ENCODE measurements around the gene ARHGAP44.
A peak's percentile ranks its signal among the peaks of the same experiment; 100 is the strongest.

Gene ARHGAP44

DNA sequence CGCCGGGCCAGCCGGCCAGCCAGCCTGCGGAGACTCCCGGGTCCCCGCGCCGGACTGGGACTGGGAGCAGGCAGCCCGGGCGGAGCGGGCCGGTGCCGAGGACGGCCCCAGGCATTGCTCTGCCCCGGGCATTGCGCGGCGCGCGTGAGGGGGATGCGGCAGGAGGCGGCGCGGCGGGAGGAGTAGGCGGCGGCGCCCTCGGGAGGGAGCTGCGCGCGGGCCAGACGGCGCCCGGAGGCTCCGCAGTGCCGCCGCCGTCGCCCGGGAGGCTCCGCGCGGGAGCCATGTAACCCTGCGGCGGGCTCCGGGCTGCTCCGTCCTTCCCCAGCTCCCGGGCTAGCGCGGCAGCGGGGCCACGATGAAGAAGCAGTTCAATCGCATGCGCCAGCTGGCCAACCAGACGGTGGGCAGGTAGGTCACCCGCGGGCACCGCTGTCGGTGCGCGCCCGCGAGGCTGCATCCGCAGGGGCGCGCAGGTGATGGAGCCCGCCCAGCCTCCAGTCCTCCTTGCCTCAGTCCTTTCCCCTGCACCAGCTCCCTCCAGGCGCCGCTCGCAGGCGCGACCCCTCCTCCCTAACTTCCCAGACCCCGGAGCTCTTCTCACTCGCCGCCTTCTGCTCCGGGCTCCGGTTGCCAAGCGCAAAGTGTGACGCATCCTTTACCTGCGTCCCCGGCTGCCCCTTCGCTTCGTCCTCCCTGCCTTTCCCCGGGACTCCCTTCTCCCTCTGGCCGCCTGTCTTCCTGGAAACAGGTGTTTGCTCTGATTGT, at the start of gene ARHGAP44:
ARHGAP44 (plus strand) TSS at position 18 of the 768 bp plus-strand sequence; CDS start at position 359, 341 bp downstream.
- Mint-ChIP-seq H3K4me1 (peaks cover 9% of the 10 kb centered on the region), H3K27ac (no peak within 1 kb of the TSS), H3K4me3 (peak within 1 kb of the TSS; percentile 95), H3K36me3 (no peaks in the 10 kb centered on the region), H3K27me3 (peaks cover 15% of the 10 kb centered on the region), H3K9me3 (no peaks in the 10 kb centered on the region)
- peak; percentile 85 for ATAC-seq (ENCODE audit: low read depth)
- DNase-seq (ENCODE audit: low spot score in 2 of 2) = peak; percentile 35 to 55

GRCh38 chr17:12739500-12739899, 49.8 kb upstream of the ARHGAP44 start:
- H3K36me3 Mint-ChIP-seq = no peaks in the 10 kb centered on the region
- peaks cover 7% of the 10 kb centered on the region for H3K27me3 Mint-ChIP-seq
- ATAC-seq (ENCODE audit: low read depth) (no peak), DNase-seq (ENCODE audit: low spot score in 2 of 2) (no peak)
- H3K27ac Mint-ChIP-seq = no peak overlapping the region
- H3K9me3 Mint-ChIP-seq = no peaks in the 10 kb centered on the region
- no peak overlapping the region for H3K4me3 Mint-ChIP-seq
- no peaks in the 10 kb centered on the region for H3K4me1 Mint-ChIP-seq

GRCh38 chr17:12743046-12743445, 46.3 kb upstream of the ARHGAP44 start:
- DNase-seq (ENCODE audit: low spot score in 2 of 2) = no peak
- no peaks in the 10 kb centered on the region for H3K9me3 Mint-ChIP-seq

DNA sequence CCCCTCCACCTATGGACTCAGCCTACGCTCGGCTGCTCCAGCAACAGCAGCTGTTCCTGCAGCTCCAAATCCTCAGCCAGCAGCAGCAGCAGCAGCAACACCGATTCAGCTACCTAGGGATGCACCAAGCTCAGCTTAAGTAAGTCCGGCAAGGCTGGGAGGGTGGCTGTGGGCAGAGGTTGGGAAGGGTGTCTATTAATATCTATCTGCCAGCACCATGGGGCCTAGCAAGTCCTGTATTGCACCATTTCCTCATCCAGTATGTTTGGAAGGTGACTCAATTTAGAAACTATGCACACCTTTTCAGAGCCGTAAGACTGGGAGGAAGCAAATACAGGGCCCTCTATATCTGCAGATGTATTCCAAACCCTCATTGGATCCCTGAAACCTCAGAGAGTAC, 45.0 kb upstream of the ARHGAP44 start:
- no peak overlapping the region for H3K4me3 Mint-ChIP-seq
- H3K36me3 Mint-ChIP-seq = no peaks in the 10 kb centered on the region
- H3K27ac Mint-ChIP-seq = no peak overlapping the region
- no peaks in the 10 kb centered on the region for H3K4me1 Mint-ChIP-seq
- no peaks in the 10 kb centered on the region for H3K9me3 Mint-ChIP-seq
- ATAC-seq (ENCODE audit: low read depth) (no peak), DNase-seq (ENCODE audit: low spot score in 2 of 2) (no peak)
- H3K27me3 Mint-ChIP-seq = peaks cover 15% of the 10 kb centered on the region

More at GRCh38 chr17:12743046-12743445, 46.3 kb upstream of the ARHGAP44 start:
- no peak for ATAC-seq (ENCODE audit: low read depth)
- H3K27ac Mint-ChIP-seq = no peak overlapping the region
- H3K36me3 Mint-ChIP-seq = no peaks in the 10 kb centered on the region
- H3K4me1 Mint-ChIP-seq = no peaks in the 10 kb centered on the region
- peaks cover 15% of the 10 kb centered on the region for H3K27me3 Mint-ChIP-seq
- no peak overlapping the region for H3K4me3 Mint-ChIP-seq

- no peaks in the 10 kb centered on the region for H3K9me3 Mint-ChIP-seq
- H3K4me3 Mint-ChIP-seq = no peak overlapping the region
- H3K36me3 Mint-ChIP-seq = no peaks in the 10 kb centered on the region
- DNase-seq (ENCODE audit: low spot score in 2 of 2) = no peak
- no peak overlapping the region for H3K27ac Mint-ChIP-seq
- ATAC-seq (ENCODE audit: low read depth) = no peak
- H3K27me3 Mint-ChIP-seq = peaks cover 15% of the 10 kb centered on the region
- H3K4me1 Mint-ChIP-seq = no peaks in the 10 kb centered on the region
These were observed 44.5 kb upstream of the ARHGAP44 start for GRCh38 chr17:12744786-12745185.

DNA sequence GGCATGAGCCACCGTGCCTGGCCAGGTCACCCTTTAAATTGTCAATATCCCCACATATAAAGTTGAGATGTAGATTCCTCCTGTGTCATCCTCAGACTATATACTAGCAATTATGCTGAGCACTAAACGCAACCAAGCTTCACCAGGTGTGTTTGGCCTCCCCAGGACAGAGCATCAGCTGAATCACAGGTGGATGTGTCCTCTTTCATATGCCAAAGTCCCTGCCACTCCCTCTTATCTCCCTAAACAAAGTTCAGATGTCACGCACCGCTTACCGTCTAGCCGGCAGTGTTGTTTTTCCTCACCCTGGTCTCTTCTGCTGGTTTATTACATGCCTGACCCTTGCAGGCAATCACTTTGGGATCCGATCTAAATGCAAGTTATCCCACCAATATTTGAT, 43.8 kb upstream of the ARHGAP44 start:
- no peak for DNase-seq (ENCODE audit: low spot score in 2 of 2)
- no peaks in the 10 kb centered on the region for H3K36me3 Mint-ChIP-seq
- no peaks in the 10 kb centered on the region for H3K4me1 Mint-ChIP-seq
- H3K9me3 Mint-ChIP-seq = no peaks in the 10 kb centered on the region
- ATAC-seq (ENCODE audit: low read depth) = no peak
- no peak overlapping the region for H3K4me3 Mint-ChIP-seq
- H3K27me3 Mint-ChIP-seq = peaks cover 12% of the 10 kb centered on the region
- no peak overlapping the region for H3K27ac Mint-ChIP-seq

GRCh38 chr17:12756786-12757185, 32.5 kb upstream of the ARHGAP44 start:
- no peak for ATAC-seq (ENCODE audit: low read depth)
- Mint-ChIP-seq H3K27ac (no peak overlapping the region), H3K9me3 (no peaks in the 10 kb centered on the region), H3K27me3 (peaks cover 7% of the 10 kb centered on the region), H3K36me3 (no peaks in the 10 kb centered on the region), H3K4me3 (no peak overlapping the region), H3K4me1 (no peaks in the 10 kb centered on the region)
- DNase-seq (ENCODE audit: low spot score in 2 of 2) = no peak

DNA sequence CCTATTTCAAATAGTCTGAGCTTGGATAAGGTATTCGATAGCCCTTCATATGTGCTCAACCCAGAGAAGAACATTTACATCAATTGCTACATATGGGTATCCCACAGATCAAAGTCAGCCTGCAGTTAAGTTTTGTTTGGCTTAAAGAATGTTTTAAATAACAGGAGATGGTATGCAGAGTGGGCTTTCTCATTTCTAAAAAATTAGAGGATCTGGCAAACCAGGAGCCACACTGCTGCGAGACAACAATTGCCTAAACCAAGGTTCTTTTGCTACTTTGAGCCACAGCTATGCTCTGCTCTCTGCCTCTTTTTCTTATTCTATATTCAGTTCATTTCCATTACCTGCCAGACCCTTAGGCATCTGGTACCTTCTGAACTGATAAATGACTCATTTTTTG, 30.2 kb upstream of the ARHGAP44 start:
- Mint-ChIP-seq H3K36me3 (no peaks in the 10 kb centered on the region), H3K27me3 (no peaks in the 10 kb centered on the region), H3K4me1 (no peaks in the 10 kb centered on the region), H3K27ac (no peak overlapping the region), H3K9me3 (no peaks in the 10 kb centered on the region), H3K4me3 (no peak overlapping the region)
- no peak for ATAC-seq (ENCODE audit: low read depth)
- no peak for DNase-seq (ENCODE audit: low spot score in 2 of 2)

GRCh38 chr17:12765548-12765947, 23.8 kb upstream of the ARHGAP44 start:
- ATAC-seq (ENCODE audit: low read depth) = no peak
- H3K27me3 Mint-ChIP-seq = peaks cover 7% of the 10 kb centered on the region
- DNase-seq (ENCODE audit: low spot score in 2 of 2) = no peak
- H3K36me3 Mint-ChIP-seq = peaks cover 3% of the 10 kb centered on the region
- no peak overlapping the region for H3K27ac Mint-ChIP-seq
- no peak overlapping the region for H3K4me3 Mint-ChIP-seq
- peaks cover 2% of the 10 kb centered on the region for H3K9me3 Mint-ChIP-seq
- H3K4me1 Mint-ChIP-seq = no peaks in the 10 kb centered on the region

GRCh38 chr17:12768255-12768654, 21.0 kb upstream of the ARHGAP44 start:
- no peak for ATAC-seq (ENCODE audit: low read depth)
- H3K4me1 Mint-ChIP-seq = no peaks in the 10 kb centered on the region

GRCh38 chr17:12769981-12770380, 19.3 kb upstream of the ARHGAP44 start:
- ATAC-seq (ENCODE audit: low read depth) (no peak), DNase-seq (ENCODE audit: low spot score in 2 of 2) (no peak)
- no peak overlapping the region for H3K27ac Mint-ChIP-seq
- H3K27me3 Mint-ChIP-seq = peaks cover 7% of the 10 kb centered on the region
- peaks cover 2% of the 10 kb centered on the region for H3K9me3 Mint-ChIP-seq
- no peaks in the 10 kb centered on the region for H3K4me1 Mint-ChIP-seq
- H3K36me3 Mint-ChIP-seq = peaks cover 3% of the 10 kb centered on the region
- no peak overlapping the region for H3K4me3 Mint-ChIP-seq

More at GRCh38 chr17:12768255-12768654, 21.0 kb upstream of the ARHGAP44 start:
- Mint-ChIP-seq H3K4me3 (no peak overlapping the region), H3K36me3 (peaks cover 3% of the 10 kb centered on the region), H3K9me3 (peaks cover 2% of the 10 kb centered on the region), H3K27ac (no peak overlapping the region), H3K27me3 (peaks cover 7% of the 10 kb centered on the region)
- DNase-seq (ENCODE audit: low spot score in 2 of 2) = no peak

- H3K4me1 Mint-ChIP-seq = no peaks in the 10 kb centered on the region
- ATAC-seq (ENCODE audit: low read depth) = peak; percentile 70
- peaks cover 2% of the 10 kb centered on the region for H3K9me3 Mint-ChIP-seq
These were observed 16.1 kb upstream of the ARHGAP44 start for GRCh38 chr17:12773153-12773552.

DNA sequence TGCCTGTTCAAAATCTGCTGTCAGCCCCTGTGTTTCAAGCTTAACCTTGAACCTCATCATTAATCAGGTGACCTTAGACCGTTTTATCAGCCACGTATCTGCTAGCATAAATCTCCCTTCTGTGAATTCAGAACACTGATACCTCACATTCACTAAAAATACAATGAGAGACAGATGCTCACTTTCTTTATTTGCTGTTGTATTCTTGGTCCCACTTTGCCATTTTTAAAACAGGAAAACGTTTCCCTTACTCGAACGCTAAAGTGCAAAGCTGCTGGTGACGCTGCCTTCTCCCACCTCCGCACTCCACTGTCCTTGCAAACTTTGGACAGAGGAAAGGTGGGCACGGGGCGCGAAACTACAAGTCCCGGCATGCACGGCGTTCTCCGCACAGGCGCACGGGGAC, 220 bp upstream of the ARHGAP44 start:
- Mint-ChIP-seq H3K4me3 (peak overlapping the region; percentile 80), H3K36me3 (no peaks in the 10 kb centered on the region), H3K4me1 (peaks cover 9% of the 10 kb centered on the region), H3K27me3 (peaks cover 15% of the 10 kb centered on the region), H3K27ac (no peak overlapping the region), H3K9me3 (no peaks in the 10 kb centered on the region)
- DNase-seq (ENCODE audit: low spot score in 2 of 2) = no peak
- peak; percentile 78 for ATAC-seq (ENCODE audit: low read depth)

More at GRCh38 chr17:12773153-12773552, 16.1 kb upstream of the ARHGAP44 start:
- Mint-ChIP-seq H3K27me3 (peaks cover 4% of the 10 kb centered on the region), H3K27ac (no peak overlapping the region), H3K4me3 (no peak overlapping the region), H3K36me3 (peaks cover 3% of the 10 kb centered on the region)
- no peak for DNase-seq (ENCODE audit: low spot score in 2 of 2)

- ATAC-seq (ENCODE audit: low read depth) = no peak
- no peaks in the 10 kb centered on the region for H3K36me3 Mint-ChIP-seq
- no peaks in the 10 kb centered on the region for H3K9me3 Mint-ChIP-seq
These were observed 1.2 kb downstream of the ARHGAP44 start for GRCh38 chr17:12790249-12791106.

More at GRCh38 chr17:12790249-12791106, 1.2 kb downstream of the ARHGAP44 start:
- Mint-ChIP-seq H3K4me1 (peaks cover 9% of the 10 kb centered on the region), H3K27ac (no peak overlapping the region), H3K4me3 (peak overlapping the region; percentile 95), H3K27me3 (peaks cover 14% of the 10 kb centered on the region)
- no peak for DNase-seq (ENCODE audit: low spot score in 2 of 2)

All from memory B cell (primary cell).